ENCODE results near the gene CLCNKB. TPM values are rescaled to one million over a fixed set of nuclear protein-coding genes. Genes with fewer than 3 reads are reported as not detected.
A peak's percentile ranks its signal among the peaks of the same experiment; 100 is the strongest.
"Not testable (repeated sequence)": the region's sequence is repeated elsewhere in the genome, so short reads cannot be mapped to it uniquely, and the experiment has no call there.

The CLCNKB gene
- total RNA-seq, 1 experiment from 2014 or later, result not detected

- DNase-seq (ENCODE audit: low spot score), result peak; percentile 78
Measured at GRCh38 chr1:16032388-16033102, 11.0 kb upstream of the CLCNKB start.

DNA sequence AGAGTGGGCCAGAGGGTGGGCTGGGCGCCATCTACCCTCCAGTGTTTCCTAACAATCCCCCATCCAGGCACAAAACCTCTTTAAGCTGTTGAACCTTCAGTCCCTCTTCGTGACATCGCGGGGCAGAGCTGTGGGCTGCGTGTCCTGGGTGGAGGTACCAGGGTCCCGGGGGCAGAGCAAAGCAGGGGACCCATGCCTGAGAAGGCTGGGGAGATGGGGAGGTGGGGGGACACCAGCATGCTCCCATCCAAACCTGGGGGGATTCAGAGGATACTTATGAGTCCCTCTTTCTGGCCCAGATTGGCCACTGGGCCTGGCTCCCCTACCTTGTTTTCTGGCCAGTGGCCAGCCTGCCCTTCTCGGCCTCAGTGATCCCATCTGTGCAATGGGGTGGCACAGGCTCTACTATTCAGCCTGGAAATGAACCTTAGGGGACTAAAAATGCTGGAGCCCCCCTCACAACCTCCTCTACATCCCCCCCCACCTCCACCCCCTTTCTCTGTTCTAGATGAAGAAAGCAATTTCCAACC lies 10.4 kb upstream of the CLCNKB start:
- not testable (repeated sequence) for DNase-seq (ENCODE audit: low spot score)

GRCh38 chr1:16036461-16036860 lies 7.1 kb upstream of the CLCNKB start:
- not testable (repeated sequence) for DNase-seq (ENCODE audit: low spot score)

DNA sequence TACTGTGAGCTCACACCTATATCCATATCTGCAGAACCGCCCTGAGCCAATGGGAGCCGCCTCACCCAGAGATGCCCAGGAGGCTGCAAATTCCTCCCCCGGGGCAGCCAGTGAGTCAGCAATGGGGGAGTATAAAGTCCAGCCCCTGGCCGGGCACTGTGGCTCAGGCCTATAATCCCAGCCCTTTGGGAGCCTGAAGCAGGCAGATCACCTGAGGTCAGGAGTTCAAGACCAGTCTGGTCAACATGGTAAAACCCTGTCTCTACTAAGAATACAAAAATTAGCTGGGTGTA lies 5.0 kb upstream of the CLCNKB start:
- no peak for DNase-seq (ENCODE audit: low spot score)

- not testable (repeated sequence) for DNase-seq (ENCODE audit: low spot score)
Measured at GRCh38 chr1:16039871-16040270, 3.7 kb upstream of the CLCNKB start.

GRCh38 chr1:16041200-16041599 lies 2.4 kb upstream of the CLCNKB start:
- no peak for DNase-seq (ENCODE audit: low spot score)

DNA sequence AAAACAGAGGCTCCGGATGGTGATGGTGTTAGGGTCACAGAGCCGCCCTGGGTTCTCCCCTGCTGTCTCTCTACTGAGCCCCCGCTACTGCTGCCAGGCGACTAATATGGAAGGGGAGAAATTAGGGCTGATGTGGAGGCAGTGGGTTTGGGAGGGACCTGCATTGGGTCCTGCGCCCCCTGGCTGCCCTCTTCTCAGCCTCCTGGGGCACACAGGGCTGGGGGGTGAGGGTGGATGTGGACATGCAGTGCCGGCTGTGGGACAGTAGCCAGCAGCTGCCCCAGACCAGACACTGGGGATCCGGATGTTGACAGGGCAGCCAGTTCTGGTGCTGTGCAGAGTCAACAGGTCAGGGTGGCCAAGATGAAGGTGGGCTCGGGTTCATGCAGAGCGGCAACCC lies 1.5 kb upstream of the CLCNKB start:
- no peak for DNase-seq (ENCODE audit: low spot score)

DNA sequence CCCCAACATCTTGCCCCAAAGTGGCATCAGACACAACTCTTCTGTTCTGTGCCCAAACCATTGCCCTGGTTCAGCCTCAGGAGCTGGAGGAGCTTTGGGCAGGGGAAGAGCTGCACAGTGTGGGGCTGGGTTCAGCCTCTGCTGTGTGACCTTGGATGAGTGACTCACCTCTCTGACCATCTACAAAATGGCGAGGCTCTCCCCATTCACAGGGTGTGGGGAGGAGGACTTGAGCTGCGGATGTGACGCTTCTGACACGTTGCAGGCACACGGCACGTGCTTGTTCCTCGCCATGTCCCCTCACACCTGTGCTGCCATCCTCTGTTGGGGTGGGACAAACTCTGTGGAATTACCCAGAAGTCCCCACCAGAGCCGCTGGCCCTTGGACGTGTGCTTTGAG lies 928 bp upstream of the CLCNKB start:
- DNase-seq (ENCODE audit: low spot score), result not testable (repeated sequence)

- DNase-seq (ENCODE audit: low spot score), result no peak
Measured at GRCh38 chr1:16043950-16044349, 368 bp downstream of the CLCNKB start.

GRCh38 chr1:16046842-16047241 lies 3.3 kb downstream of the CLCNKB start:
- peak; percentile 13 for DNase-seq (ENCODE audit: low spot score)

- DNase-seq (ENCODE audit: low spot score), result no peak
Measured at GRCh38 chr1:16047791-16048475, 4.4 kb downstream of the CLCNKB start.

DNA sequence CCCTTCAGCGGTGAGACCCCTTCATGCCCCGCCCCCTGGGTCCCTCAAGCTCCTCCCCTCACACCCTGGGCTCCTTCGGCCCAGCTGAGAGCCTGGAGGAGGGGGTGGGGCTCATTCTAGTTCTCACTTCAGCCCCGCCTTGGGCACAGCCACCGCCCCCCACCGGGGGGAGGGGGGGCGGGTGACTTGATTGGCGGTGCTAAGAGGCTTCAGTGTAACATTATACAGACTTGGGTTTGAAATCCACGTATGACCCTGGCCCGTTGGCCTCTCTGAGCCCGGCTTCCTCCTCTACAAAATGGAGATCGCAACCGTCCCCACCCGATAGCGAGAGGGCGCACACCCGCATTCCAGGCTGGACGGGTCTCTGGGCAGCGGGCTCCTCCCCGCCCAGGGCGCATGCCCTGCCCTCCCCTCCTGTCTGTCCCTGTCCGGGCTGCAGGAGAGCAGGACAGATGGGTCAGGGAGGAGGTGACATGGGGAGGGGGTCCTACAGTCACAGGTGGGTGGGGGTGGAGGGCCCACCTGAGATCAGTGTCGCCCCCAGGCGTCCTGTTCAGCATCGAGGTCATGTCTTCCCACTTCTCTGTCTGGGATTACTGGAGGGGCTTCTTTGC lies 5.1 kb downstream of the CLCNKB start:
- no peak for DNase-seq (ENCODE audit: low spot score)

DNA sequence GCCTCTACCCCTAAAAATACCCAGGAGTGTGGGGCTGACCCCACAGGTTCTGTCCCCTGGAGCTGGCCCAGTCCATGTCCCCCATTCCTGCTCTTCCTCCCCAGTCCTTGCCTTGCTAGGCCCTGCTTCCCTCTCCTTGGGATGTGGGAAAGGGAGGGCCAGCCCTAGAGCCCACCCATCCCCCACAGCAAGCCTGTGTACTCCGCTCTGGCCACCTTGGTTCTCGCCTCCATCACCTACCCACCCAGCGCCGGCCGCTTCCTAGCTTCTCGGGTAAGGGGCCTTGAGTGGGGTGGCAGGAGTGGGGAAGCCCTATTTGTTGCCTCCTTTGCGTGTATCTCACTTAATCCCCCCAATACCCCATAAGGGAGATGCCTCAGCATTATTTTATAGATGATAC lies 6.7 kb downstream of the CLCNKB start:
- DNase-seq (ENCODE audit: low spot score), result no peak

GRCh38 chr1:16051039-16051438 lies 7.5 kb downstream of the CLCNKB start:
- no peak for DNase-seq (ENCODE audit: low spot score)

- DNase-seq (ENCODE audit: low spot score), result not testable (repeated sequence)
Measured at GRCh38 chr1:16051949-16052348, 8.4 kb downstream of the CLCNKB start.

GRCh38 chr1:16053781-16054502 lies 10.4 kb downstream of the CLCNKB start:
- no peak for DNase-seq (ENCODE audit: low spot score)

GRCh38 chr1:16054598-16055540 lies 11.3 kb downstream of the CLCNKB start:
- DNase-seq (ENCODE audit: low spot score), result no peak

DNA sequence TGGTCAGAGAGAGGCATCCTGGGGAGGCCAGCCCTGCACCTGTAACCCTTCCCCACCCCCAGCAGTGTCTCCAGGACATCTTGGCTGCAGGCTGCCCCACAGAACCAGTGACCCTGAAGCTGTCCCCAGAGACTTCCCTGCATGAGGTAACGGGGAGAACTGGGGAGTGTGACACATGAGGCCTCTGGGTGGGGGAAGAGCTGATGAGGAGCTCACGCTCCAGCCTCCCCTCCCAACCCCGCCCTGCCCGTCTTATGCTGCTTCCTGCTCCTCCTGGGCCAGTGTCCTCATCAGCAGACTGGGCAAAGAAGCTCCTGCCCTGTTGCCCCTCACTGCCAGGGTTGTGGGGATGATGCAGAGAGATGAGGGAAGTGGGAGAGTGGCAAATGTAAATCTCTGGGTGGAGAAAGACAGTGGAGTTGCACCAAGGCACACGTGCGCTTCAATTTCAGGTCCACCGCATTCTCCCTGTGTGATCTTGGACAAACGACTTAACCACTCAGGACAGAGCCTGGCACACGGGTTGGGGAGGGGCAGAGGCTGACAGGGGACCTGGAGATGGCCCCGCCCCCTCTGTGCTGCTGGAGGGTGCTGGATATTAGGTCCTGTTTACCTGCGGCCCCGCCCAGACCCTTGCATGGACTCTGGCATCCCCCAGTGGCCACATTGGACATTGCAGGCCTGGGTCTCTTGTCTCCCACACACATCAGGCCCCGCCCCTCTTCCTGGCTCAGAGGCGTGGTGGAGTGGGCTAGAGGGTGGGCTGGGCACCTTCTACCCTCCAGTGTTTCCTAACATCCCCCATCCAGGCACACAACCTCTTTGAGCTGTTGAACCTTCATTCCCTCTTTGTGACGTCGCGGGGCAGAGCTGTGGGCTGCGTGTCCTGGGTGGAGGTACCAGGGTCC lies 12.3 kb downstream of the CLCNKB start:
- DNase-seq (ENCODE audit: low spot score), result peak; percentile 59

GRCh38 chr1:16056521-16056912 lies 12.9 kb downstream of the CLCNKB start:
- DNase-seq (ENCODE audit: low spot score), result not testable (repeated sequence)

DNA sequence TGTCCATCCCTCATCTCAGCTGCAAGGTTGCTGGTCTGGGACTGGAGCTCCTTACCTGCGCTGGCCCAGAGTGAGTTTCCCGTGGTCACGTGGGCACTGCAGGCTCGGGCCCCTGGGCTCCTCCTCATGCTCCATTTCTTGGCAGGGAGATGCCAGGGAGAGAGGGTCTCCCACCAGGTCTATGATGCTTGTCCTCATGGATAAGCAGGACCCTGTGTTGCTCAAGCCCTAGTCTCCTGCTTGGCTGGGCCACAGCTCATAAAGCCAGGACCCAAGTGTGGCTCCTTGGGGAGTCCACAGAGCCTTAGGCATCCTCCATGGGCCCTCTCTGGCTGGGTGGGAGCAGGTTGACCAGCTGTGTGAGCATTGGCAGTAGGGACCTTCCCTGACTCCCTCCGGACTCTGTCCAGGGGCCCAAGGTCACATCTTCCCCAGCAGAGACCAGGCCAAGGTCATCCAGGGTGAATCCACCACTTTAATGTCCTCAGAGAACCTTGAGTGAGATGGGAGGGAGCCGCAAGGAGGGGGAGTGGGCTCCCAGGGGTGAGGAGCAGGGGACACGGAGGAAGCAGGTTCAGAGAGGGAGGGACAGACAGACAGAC lies 13.8 kb downstream of the CLCNKB start:
- not testable (repeated sequence) for DNase-seq (ENCODE audit: low spot score)
